Calu3 (cell line): ENCODE measurements around the gene EIF2S3. TPM values are rescaled to one million over a fixed set of nuclear protein-coding genes. Genes with fewer than 3 reads are reported as not detected.
A peak's percentile ranks its signal among the peaks of the same experiment; 100 is the strongest.

Source experiments
- BruUV-seq: library from RNA; stranded (reverse); fragments of 400-500 nt; replicated peaks from 2 replicates; lab custom pipeline; 2021; lab: Mats Ljungman, UMichigan
- CTCF ChIA-PET: fragments of 300-600 bp; sonication (Branson Sonifier 250); formaldehyde crosslinking; loops from one replicate; lab custom pipeline; 2022; ENCODE audit warnings: antibody characterized with exemption; lab: Charles Lee
- DNase-seq: peaks from one replicate; pipeline ENCODE4 v3.0.0; 2022
- H3K27ac Mint-ChIP-seq: one replicate; pipeline ENCODE4 v1.8.0; 2022; ENCODE audit warnings: mixed read lengths; ENCODE audit not compliant: unreplicated experiment
- H3K27me3 Mint-ChIP-seq: one replicate; pipeline ENCODE4 v1.8.0; 2022; ENCODE audit warnings: mixed read lengths; ENCODE audit not compliant: unreplicated experiment
- H3K36me3 Mint-ChIP-seq: one replicate; pipeline ENCODE4 v1.8.0; 2022; ENCODE audit warnings: mild to moderate bottlenecking, moderate library complexity, mixed read lengths; ENCODE audit not compliant: insufficient read depth, unreplicated experiment
- H3K4me1 Mint-ChIP-seq: one replicate; pipeline ENCODE4 v1.8.0; 2022; ENCODE audit warnings: mild to moderate bottlenecking, low read depth, mixed read lengths; ENCODE audit not compliant: unreplicated experiment
- H3K4me3 Mint-ChIP-seq: one replicate; pipeline ENCODE4 v1.8.0; 2022; ENCODE audit warnings: mild to moderate bottlenecking, low read depth, moderate library complexity, mixed read lengths; ENCODE audit not compliant: unreplicated experiment
- H3K9me3 Mint-ChIP-seq: one replicate; pipeline ENCODE4 v1.8.0; 2022; ENCODE audit warnings: low read depth, mixed read lengths; ENCODE audit not compliant: unreplicated experiment
- intact Hi-C: fragments of 100-400 bp; cut with micrococcal nuclease; formaldehyde crosslinking; loops from one replicate; pipeline ENCODE4 v1.10.0; 2022; ENCODE audit not compliant: unreplicated experiment
- total RNA-seq: library from RNA; stranded (reverse); gene quantifications from 2 replicates; pipeline ENCODE4 v1.2.3, GENCODE V29; 2022
- TF ChIP-seq, protein P1 (sequence below): fragments of 200-600 bp; IDR thresholded peaks from one replicate; pipeline ENCODE4 v1.8.0; 2022; ENCODE audit warnings: antibody characterized with exemption; ENCODE audit not compliant: unreplicated experiment

EIF2S3 gene
- total RNA-seq, 1 experiment from 2014 or later: 277 TPM

DNA sequence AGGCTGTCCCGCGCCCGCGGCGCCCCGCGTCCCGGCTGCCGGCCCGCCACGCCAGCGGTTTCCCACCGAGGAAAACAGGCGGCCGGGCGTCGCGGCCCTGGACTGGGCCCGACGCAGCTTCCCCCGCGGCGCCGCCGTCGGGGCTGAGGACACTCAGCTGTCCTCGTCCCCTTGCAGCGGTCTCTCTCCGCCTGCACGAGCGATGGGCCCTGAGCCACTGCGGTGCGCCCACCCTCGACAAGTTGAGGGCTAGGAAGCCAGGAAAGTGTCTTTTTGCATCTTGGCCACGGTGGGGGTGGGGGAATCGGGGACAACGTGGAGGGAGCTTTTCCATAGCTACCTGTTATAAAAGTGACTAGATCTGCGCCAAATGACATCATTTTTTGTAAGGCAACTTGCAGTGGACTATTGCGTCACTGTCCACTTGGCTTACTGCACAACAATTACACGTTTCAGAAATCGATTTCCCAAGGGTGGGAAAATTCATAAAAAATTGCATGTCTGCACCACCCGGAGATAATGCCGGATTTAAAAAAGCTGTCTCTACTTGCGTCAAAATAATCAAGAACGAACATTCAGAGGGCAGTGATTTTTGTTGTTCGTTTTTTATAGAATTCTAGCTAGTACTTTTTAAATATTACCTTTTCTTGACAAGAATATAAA is 28.9 kb upstream of the EIF2S3 start:
- peak; percentile 1 for DNase-seq

DNA sequence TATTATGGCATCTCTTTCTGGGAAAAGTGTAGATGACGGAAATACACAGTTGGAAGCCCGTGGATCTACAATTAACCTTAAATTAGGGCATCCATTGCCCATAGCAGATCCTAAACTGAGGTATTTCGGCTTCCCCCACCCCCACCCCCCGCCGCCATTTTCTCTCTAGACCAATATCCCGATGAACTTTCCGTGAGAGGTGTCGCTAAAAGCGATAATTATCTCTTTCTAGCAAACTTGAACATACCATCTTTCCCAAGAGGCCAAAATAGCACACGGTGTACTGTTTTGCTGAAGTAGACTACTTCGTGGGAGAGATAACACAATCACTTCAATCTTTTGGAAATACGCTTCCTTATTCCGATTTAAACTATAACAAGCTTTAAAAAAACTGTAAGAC is 28.3 kb upstream of the EIF2S3 start:
- Mint-ChIP-seq H3K4me3 (peak overlapping the region; percentile 62), H3K36me3 (peaks cover 13% of the 10 kb centered on the region), H3K27ac (no peak overlapping the region), H3K9me3 (no peaks in the 10 kb centered on the region), H3K27me3 (no peaks in the 10 kb centered on the region), H3K4me1 (peaks cover 2% of the 10 kb centered on the region)
- intact Hi-C loops: no loop called here
- BruUV-seq: no TSS peak
- CTCF ChIA-PET: interaction anchor here (0.6 to 1.4 kb wide), 2 partner anchors 28 to 119 kb away, joined by 5 to 14 read pairs; partner anchors contain the start of gene EIF2S3
- DNase-seq: no peak
- TF ChIP-seq, protein P1, sequence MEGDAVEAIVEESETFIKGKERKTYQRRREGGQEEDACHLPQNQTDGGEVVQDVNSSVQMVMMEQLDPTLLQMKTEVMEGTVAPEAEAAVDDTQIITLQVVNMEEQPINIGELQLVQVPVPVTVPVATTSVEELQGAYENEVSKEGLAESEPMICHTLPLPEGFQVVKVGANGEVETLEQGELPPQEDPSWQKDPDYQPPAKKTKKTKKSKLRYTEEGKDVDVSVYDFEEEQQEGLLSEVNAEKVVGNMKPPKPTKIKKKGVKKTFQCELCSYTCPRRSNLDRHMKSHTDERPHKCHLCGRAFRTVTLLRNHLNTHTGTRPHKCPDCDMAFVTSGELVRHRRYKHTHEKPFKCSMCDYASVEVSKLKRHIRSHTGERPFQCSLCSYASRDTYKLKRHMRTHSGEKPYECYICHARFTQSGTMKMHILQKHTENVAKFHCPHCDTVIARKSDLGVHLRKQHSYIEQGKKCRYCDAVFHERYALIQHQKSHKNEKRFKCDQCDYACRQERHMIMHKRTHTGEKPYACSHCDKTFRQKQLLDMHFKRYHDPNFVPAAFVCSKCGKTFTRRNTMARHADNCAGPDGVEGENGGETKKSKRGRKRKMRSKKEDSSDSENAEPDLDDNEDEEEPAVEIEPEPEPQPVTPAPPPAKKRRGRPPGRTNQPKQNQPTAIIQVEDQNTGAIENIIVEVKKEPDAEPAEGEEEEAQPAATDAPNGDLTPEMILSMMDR: no peak

More for the DNA sequence above, 28.9 kb upstream of the EIF2S3 start:
- Mint-ChIP-seq H3K4me1 (peaks cover 8% of the 10 kb centered on the region), H3K36me3 (peaks cover 13% of the 10 kb centered on the region), H3K27me3 (no peaks in the 10 kb centered on the region), H3K9me3 (no peaks in the 10 kb centered on the region), H3K4me3 (peak overlapping the region; percentile 62), H3K27ac (peak overlapping the region; percentile 54)
- TF ChIP-seq, protein P1: no peak
- intact Hi-C loops: no loop called here
- CTCF ChIA-PET: interaction anchor here (0.7 to 1.4 kb wide), 3 partner anchors 29 to 152 kb away, joined by 3 to 14 read pairs (median 4); partner anchors contain the start of gene EIF2S3
- BruUV-seq: TSS peak; percentile 87

DNA sequence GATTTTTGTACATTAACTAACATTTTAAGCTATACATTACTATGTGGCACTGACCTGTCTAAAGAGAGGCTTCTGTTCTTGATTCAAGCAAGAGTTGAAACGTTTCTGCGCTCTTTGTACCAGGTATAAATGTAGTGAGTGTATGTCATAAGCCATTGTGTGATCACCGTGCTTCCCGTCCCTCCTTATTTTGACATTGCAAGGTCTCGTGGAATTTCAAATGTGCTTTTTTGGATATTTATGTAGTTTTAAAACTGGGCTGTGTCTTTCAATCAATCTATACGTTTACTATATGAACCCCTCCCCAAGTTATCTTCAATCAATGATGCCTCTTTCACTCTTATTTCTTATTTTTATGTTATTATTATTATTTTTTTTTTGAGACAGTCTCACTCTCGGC is 27.7 kb upstream of the EIF2S3 start, which contains the start of gene KLHL15:
Gene KLHL15 (minus strand): TSS at position 101 of the 400 bp plus-strand sequence. CDS start 20,493 bp downstream, outside the sequence.
- Mint-ChIP-seq H3K9me3 (no peaks in the 10 kb centered on the region), H3K4me1 (no peaks in the 10 kb centered on the region), H3K27ac (peak within 1 kb of the TSS; percentile 54), H3K4me3 (peak within 1 kb of the TSS; percentile 62), H3K36me3 (peaks cover 13% of the 10 kb centered on the region), H3K27me3 (no peaks in the 10 kb centered on the region)
- CTCF ChIA-PET: no interaction called here
- no peak for DNase-seq
- TF ChIP-seq, protein P1: no peak
- intact Hi-C loops: no loop called here
- no TSS peak for BruUV-seq

DNA sequence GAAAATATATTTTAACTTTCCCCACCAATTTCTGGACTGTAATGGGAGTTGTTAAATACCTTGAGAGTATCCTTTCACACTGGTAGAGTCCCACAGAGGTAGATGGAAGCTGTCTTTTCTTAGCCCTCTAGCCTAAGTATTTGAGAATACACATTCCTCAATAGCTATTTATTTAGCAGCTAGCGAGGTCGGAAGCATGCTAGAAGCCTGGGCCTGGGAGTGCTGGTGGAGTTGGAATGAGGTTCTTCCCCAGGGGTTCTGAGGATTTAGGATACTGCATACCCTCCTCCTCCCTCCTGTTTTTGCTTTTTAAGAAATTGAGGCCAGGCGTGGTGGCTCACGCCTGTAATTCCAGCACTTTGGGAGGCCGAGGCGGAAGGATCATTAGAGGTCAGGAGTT is 26.8 kb upstream of the EIF2S3 start:
- peaks cover 13% of the 10 kb centered on the region for H3K36me3 Mint-ChIP-seq
- CTCF ChIA-PET: no interaction called here
- H3K27me3 Mint-ChIP-seq: no peaks in the 10 kb centered on the region
- H3K27ac Mint-ChIP-seq: no peak overlapping the region
- no TSS peak for BruUV-seq
- H3K4me1 Mint-ChIP-seq: no peaks in the 10 kb centered on the region
- H3K4me3 Mint-ChIP-seq: no peak overlapping the region
- TF ChIP-seq, protein P1: no peak
- intact Hi-C loops: no loop called here
- H3K9me3 Mint-ChIP-seq: no peaks in the 10 kb centered on the region
- DNase-seq: no peak
